Measurements from ENCODE around the gene ZNF326. TPM values are rescaled to one million over a fixed set of nuclear protein-coding genes. Genes with fewer than 3 reads are reported as not detected.

ZNF326 gene
- total and polyA plus RNA-seq, 2 of the 4 experiments (the other 2 are of a cell fraction): 4.5 to 17.0 TPM

GRCh38 chr1:89973471-89974127 lies 21.3 kb upstream of the ZNF326 start:
- POLR2A ChIA-PET (ENCODE audit: unreplicated experiment): no interaction called here
- Histone ChIP-seq H3K23ac (ENCODE audit: low read depth, low read length) (no peak overlapping the region), H3K4ac (ENCODE audit: low read depth, low read length) (no peak overlapping the region), H3K9me1 (ENCODE audit: insufficient read depth, low read length) (peaks cover 10% of the 10 kb centered on the region), H3K79me1 (ENCODE audit: low read depth in 1 of 2, low read length in 2 of 2) (no peaks in the 10 kb centered on the region), H3K9ac (ENCODE audit: low read depth, low read length) (no peak overlapping the region), H2BK120ac (ENCODE audit: low read depth, low read length) (0 out of 2 replicates have a peak overlapping the region, but pooled peaks have one; percentile 51), H3K36me3 (ENCODE audit: control insufficient read depth, insufficient read depth, low read length) (no peaks in the 10 kb centered on the region), H3K4me3 (ENCODE audit: insufficient read depth, low read depth, low read length) (no peak overlapping the region), H4K5ac (ENCODE audit: low read depth, low read length) (no peak overlapping the region), H2AK5ac (ENCODE audit: low read depth, low read length) (peak overlapping the region; percentile 56; the same call in 1 of the 2 replicates), H4K91ac (ENCODE audit: insufficient read depth, low read depth, low read length) (peak overlapping the region; percentile 17; the same call in 1 of the 2 replicates), H2AFZ (replicated peaks; ENCODE audit: low read length, poor library complexity) (no peak overlapping the region), H2BK20ac (ENCODE audit: low read depth, low read length) (no peak overlapping the region), H3K18ac (ENCODE audit: low read depth, low read length) (peak overlapping the region; percentile 9; the same call in 1 of the 2 replicates), H3K9me3 (ENCODE audit: control insufficient read depth, insufficient read depth, low read length) (no peaks in the 10 kb centered on the region), H3K4me1 (ENCODE audit: control insufficient read depth, insufficient read depth, low read length) (peaks cover 15% of the 10 kb centered on the region), H4K8ac (ENCODE audit: low read depth in 2 of 2, low read length in 2 of 2) (peak overlapping the region in 1 of 2 experiments; percentile 25; a peak in 1 of 4 replicates), H4K20me1 (ENCODE audit: insufficient read depth, low read length) (no peaks in the 10 kb centered on the region), H3K56ac (ENCODE audit: extremely low read depth, insufficient read depth, low read length) (no peak overlapping the region), H2AK9ac (replicated peaks; ENCODE audit: low read depth, low read length, poor library complexity) (no peak overlapping the region), H3K4me2 (ENCODE audit: low read depth, low read length) (no peak overlapping the region), H2BK5ac (ENCODE audit: low read depth, low read length, poor library complexity, severe bottlenecking) (no peak overlapping the region), H3K14ac (replicated peaks; ENCODE audit: low read depth, low read length) (no peak overlapping the region; the same call in 1 of the 2 replicates), H2BK15ac (ENCODE audit: low read depth, low read length) (peak overlapping the region; percentile 49; the same call in 1 of the 3 replicates), H3K27me3 (ENCODE audit: control insufficient read depth, insufficient read depth, low read length) (no peaks in the 10 kb centered on the region), H3K27ac (ENCODE audit: insufficient read depth, low read length) (no peak overlapping the region)
- in situ Hi-C loops (cut with MboI; ENCODE audit: low sequenced_read_pairs) (no loop called here), dilution Hi-C loops (cut with HindIII; ENCODE audit: low sequenced_read_pairs, unreplicated experiment) (no loop called here), intact Hi-C loops (cut with micrococcal nuclease) (no loop called here)
- CTCF ChIA-PET: no interaction called here
- TF ChIP-seq CEBPB (IDR thresholded peaks at IDR 0.05; ENCODE audit: low read depth, low read length): no peak
- no peak for TF ChIP-seq BHLHE40 (IDR thresholded peaks at IDR 0.05; ENCODE audit: low read depth, low read length)
- TF ChIP-seq RCOR1 (IDR thresholded peaks at IDR 0.05; ENCODE audit: insufficient replicate concordance, low read length): no peak
- TF ChIP-seq SMC3 (IDR thresholded peaks at IDR 0.05; ENCODE audit: low read depth, low read length): no peak
- TF ChIP-seq RFX5 (IDR thresholded peaks at IDR 0.05; ENCODE audit: low read depth, low read length): no peak
- no peak for TF ChIP-seq MAFK (IDR thresholded peaks at IDR 0.05; ENCODE audit: low read depth, low read length)
- no peak for TF ChIP-seq POLR2A (IDR thresholded peaks at IDR 0.05; ENCODE audit: low read depth, low read length)
- no peak for TF ChIP-seq ELK1 (IDR thresholded peaks at IDR 0.05; ENCODE audit: borderline replicate concordance, low read depth, low read length)
- DNase-seq (no peak), ATAC-seq (ENCODE audit: low read depth) (no peak)
- no TSS peak for BruUV-seq (replicated peaks)
- WGBS, 2 experiments (ENCODE audit: extremely low coverage in 2 of 2, insufficient read length in 1 of 2): no CpG with 5 or more reads among the region's 8 CpGs
